ENCODE measurements around the gene ERCC6L. TPM values are rescaled to one million over a fixed set of nuclear protein-coding genes. Genes with fewer than 3 reads are reported as not detected.
"Not testable (repeated sequence)": the region's sequence is repeated elsewhere in the genome, so short reads cannot be mapped to it uniquely, and the experiment has no call there.

The ERCC6L gene
- total RNA-seq, 2 experiments from 2014 or later: 13.8 to 14.4 TPM

- H3K27me3 Mint-ChIP-seq (ENCODE audit: low read depth): no peaks in the 10 kb centered on the region
- no peak overlapping the region for H3K27ac Mint-ChIP-seq
- ChIA-PET POLR2A (no interaction called here), CTCF (interaction anchor here (0.5 kb wide), 1 partner anchor 41 kb away, joined by 3 read pairs; no protein-coding TSS in a partner anchor)
- peaks cover 27% of the 10 kb centered on the region for H3K36me3 Mint-ChIP-seq (ENCODE audit: low read depth)
- no peaks in the 10 kb centered on the region for H3K4me1 Mint-ChIP-seq (ENCODE audit: low read depth)
- DNase-seq (no peak), ATAC-seq (no peak)
- no peaks in the 10 kb centered on the region for H3K9me3 Mint-ChIP-seq (ENCODE audit: insufficient read depth)
- no peak overlapping the region for H3K4me3 Mint-ChIP-seq
Measured at GRCh38 chrX:72202792-72203401, 35.9 kb downstream of the ERCC6L start.

- H3K27ac Mint-ChIP-seq: no peak overlapping the region
- ChIA-PET CTCF (interaction anchor here (0.5 kb wide), 1 partner anchor 41 kb away, joined by 3 read pairs; no protein-coding TSS in a partner anchor), POLR2A (no interaction called here)
- H3K4me3 Mint-ChIP-seq: no peak overlapping the region
- peaks cover 23% of the 10 kb centered on the region for H3K36me3 Mint-ChIP-seq (ENCODE audit: low read depth)
- DNase-seq (no peak), ATAC-seq (no peak)
- no peaks in the 10 kb centered on the region for H3K27me3 Mint-ChIP-seq (ENCODE audit: low read depth)
- no peaks in the 10 kb centered on the region for H3K9me3 Mint-ChIP-seq (ENCODE audit: insufficient read depth)
- H3K4me1 Mint-ChIP-seq (ENCODE audit: low read depth): no peaks in the 10 kb centered on the region
Measured at GRCh38 chrX:72201836-72202536, 36.8 kb downstream of the ERCC6L start.

DNA sequence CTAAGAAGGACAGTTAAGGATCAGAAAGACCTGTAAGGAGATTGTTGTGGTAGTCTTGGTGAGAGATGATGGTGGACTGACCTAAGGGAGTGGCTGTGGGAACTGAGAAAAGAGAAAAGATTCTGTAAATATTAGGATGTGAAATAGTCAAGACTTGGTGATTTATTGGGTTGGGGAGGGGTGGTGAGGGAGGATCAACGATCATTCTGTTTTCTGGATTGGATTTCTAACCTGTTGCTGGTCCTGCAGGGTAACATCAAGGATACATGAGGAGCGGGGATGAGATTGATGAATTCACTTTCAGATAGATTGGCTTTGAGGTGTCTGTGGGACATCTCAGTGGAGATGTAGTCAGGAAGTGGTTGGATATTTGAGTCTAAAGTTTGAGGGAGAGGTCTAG, 55.9 kb downstream of the ERCC6L start:
- ATAC-seq: no peak
- ChIA-PET POLR2A (no interaction called here), CTCF (no interaction called here)
- Mint-ChIP-seq H3K27ac (no peak overlapping the region), H3K36me3 (ENCODE audit: low read depth) (peaks cover 5% of the 10 kb centered on the region), H3K27me3 (ENCODE audit: low read depth) (no peaks in the 10 kb centered on the region), H3K4me1 (ENCODE audit: low read depth) (peaks cover 12% of the 10 kb centered on the region), H3K9me3 (ENCODE audit: insufficient read depth) (no peaks in the 10 kb centered on the region), H3K4me3 (no peak overlapping the region)
- no peak for DNase-seq

GRCh38 chrX:72181178-72182125, 57.4 kb downstream of the ERCC6L start, which contains the start of gene PIN4:
PIN4 (plus strand) TSS chrX:72181757; CDS start chrX:72181786, 29 bp downstream.
- peaks cover 5% of the 10 kb centered on the region for H3K36me3 Mint-ChIP-seq (ENCODE audit: low read depth)
- H3K27me3 Mint-ChIP-seq (ENCODE audit: low read depth): no peaks in the 10 kb centered on the region
- peaks cover 12% of the 10 kb centered on the region for H3K4me1 Mint-ChIP-seq (ENCODE audit: low read depth)
- ChIA-PET CTCF (interaction anchor here (0.8 to 1.7 kb wide), 6 partner anchors 11 to 359 kb away, joined by 3 to 7 read pairs (median 3); partner anchors contain the start of gene RPS4X), POLR2A (interaction anchor here (1.1 to 1.7 kb wide), 6 partner anchors 11 to 96 kb away, joined by 3 to 7 read pairs (median 4); partner anchors contain the start of genes ERCC6L and RPS4X)
- no peak within 1 kb of the TSS for H3K27ac Mint-ChIP-seq
- DNase-seq (peak; percentile 90), ATAC-seq (peak; percentile 97)
- H3K9me3 Mint-ChIP-seq (ENCODE audit: insufficient read depth): no peaks in the 10 kb centered on the region
- H3K4me3 Mint-ChIP-seq: no peak within 1 kb of the TSS

DNA sequence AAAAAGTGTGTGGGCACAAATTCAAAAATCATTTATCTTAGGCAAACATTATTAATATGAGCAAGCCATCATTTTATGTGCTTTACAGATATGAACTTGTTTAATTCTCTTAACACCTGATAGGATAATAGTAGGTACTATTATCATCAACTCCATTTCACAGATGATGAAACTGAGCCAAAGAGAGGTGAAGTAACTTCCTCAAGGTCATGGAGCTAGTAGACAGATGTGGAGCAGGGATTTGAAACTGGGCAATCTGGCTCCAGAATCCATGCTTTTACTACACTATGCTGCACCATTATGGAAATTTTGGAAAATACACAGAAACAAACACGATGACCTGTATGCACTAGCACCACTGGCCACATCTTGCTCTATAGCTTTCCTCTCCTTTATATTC, 58.3 kb downstream of the ERCC6L start:
- ChIA-PET POLR2A (interaction anchor here (1.1 to 1.7 kb wide), 3 partner anchors 10 to 58 kb away, joined by 3 to 7 read pairs (median 3); partner anchors contain the start of gene ERCC6L), CTCF (interaction anchor here (1.1 to 1.7 kb wide), 4 partner anchors 97 to 360 kb away, joined by 3 to 7 read pairs (median 4); partner anchors contain the start of gene RPS4X)
- DNase-seq: no peak
- no peak for ATAC-seq
- H3K36me3 Mint-ChIP-seq (ENCODE audit: low read depth): peaks cover 2% of the 10 kb centered on the region
- no peaks in the 10 kb centered on the region for H3K27me3 Mint-ChIP-seq (ENCODE audit: low read depth)
- H3K4me1 Mint-ChIP-seq (ENCODE audit: low read depth): peaks cover 12% of the 10 kb centered on the region
- no peak overlapping the region for H3K27ac Mint-ChIP-seq
- H3K4me3 Mint-ChIP-seq: no peak overlapping the region
- H3K9me3 Mint-ChIP-seq (ENCODE audit: insufficient read depth): no peaks in the 10 kb centered on the region

- H3K27me3 Mint-ChIP-seq (ENCODE audit: low read depth): no peaks in the 10 kb centered on the region
Measured at GRCh38 chrX:72176981-72177380, 61.8 kb downstream of the ERCC6L start.

DNA sequence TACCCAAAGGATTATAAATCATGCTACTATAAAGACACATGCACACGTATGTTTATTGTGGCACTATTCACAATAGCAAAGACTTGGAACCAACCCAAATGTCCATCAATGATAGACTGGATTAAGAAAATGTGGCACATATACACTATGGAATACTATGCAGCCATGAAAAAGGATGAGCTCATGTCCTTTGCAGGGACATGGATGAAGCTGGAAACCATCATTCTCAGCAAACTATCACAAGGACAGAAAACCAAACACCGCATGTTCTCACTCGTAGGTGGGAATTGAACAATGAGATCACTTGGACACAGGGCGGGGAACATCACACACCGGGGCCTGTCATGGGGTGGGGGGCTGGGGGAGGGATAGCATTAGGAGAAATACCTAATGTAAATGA, 62.5 kb downstream of the ERCC6L start:
- H3K36me3 Mint-ChIP-seq (ENCODE audit: low read depth); H3K27me3 Mint-ChIP-seq (ENCODE audit: low read depth); ATAC-seq; DNase-seq; POLR2A ChIA-PET; H3K27ac Mint-ChIP-seq; H3K9me3 Mint-ChIP-seq (ENCODE audit: insufficient read depth); H3K4me3 Mint-ChIP-seq; CTCF ChIA-PET: not testable (repeated sequence)
- peaks cover 12% of the 10 kb centered on the region for H3K4me1 Mint-ChIP-seq (ENCODE audit: low read depth)

More at GRCh38 chrX:72176981-72177380, 61.8 kb downstream of the ERCC6L start:
- ChIA-PET POLR2A (no interaction called here), CTCF (no interaction called here)
- H3K36me3 Mint-ChIP-seq (ENCODE audit: low read depth): no peaks in the 10 kb centered on the region
- H3K4me3 Mint-ChIP-seq: no peak overlapping the region
- no peak overlapping the region for H3K27ac Mint-ChIP-seq
- H3K9me3 Mint-ChIP-seq (ENCODE audit: insufficient read depth): no peaks in the 10 kb centered on the region
- ATAC-seq: no peak
- H3K4me1 Mint-ChIP-seq (ENCODE audit: low read depth): peaks cover 12% of the 10 kb centered on the region
- no peak for DNase-seq

DNA sequence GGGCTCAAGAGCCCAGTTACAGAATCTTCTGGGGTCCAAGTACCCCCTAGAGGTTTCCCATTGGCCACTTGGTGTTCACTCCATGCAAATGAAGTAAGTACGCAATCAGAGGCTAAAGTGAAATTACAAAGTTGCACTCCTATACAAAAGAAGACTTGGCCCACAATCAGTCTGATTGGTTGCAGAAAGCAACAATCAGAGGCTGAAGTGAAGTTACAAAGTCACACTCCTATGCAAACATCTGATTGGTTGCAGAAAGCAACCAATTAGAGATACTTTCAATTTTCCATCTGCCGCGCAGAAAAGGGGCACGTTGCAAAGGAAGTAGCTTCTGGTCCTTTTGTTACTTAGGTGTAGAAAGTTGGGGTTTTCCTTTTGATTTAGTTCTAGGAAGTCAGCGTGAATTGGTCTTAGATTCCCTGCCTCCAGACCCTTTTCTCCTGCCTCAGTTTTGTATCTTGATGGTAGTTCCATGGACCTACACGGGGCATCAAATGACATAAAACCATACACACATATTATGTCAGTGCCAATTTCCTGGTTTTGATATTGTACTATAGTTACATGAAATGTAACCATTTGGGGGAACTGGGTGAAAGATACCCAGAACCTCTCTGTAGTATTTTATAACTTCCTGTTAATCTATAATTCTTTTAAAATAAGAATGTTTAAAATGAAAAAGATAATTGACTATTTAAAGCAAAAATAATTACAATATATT, 69.7 kb downstream of the ERCC6L start:
- Mint-ChIP-seq H3K27me3 (ENCODE audit: low read depth) (no peaks in the 10 kb centered on the region), H3K9me3 (ENCODE audit: insufficient read depth) (no peaks in the 10 kb centered on the region), H3K4me1 (ENCODE audit: low read depth) (peaks cover 10% of the 10 kb centered on the region), H3K36me3 (ENCODE audit: low read depth) (no peaks in the 10 kb centered on the region), H3K27ac (peak overlapping the region; percentile 93), H3K4me3 (peak overlapping the region; percentile 61)
- DNase-seq: peak; percentile 60
- ChIA-PET CTCF (no interaction called here), POLR2A (interaction anchor here (1.2 to 1.4 kb wide), 2 partner anchors 12 kb away, joined by 3 to 5 read pairs; partner anchors contain the start of gene PIN4)
- ATAC-seq: peak; percentile 92

DNA sequence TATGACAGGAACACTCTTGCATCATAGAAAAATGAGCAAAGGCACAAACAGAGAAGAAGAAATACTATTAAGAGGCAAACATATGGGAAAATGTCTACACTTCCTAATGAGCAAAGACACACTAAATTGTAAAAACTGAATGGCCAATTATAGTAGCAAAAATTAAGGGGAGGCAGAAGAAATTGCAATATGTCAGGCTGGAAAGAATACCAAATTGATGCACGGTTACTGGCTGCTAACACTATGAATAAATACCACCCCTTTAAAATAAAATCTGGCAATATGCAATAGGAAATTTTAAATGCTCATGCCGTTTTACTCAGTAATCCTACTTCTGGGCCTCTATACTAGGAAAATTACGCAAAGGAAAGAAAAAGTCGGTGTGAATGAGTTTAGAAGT, 73.3 kb downstream of the ERCC6L start:
- H3K27ac Mint-ChIP-seq: no peak overlapping the region
- peaks cover 10% of the 10 kb centered on the region for H3K4me1 Mint-ChIP-seq (ENCODE audit: low read depth)
- no peaks in the 10 kb centered on the region for H3K36me3 Mint-ChIP-seq (ENCODE audit: low read depth)
- no peak overlapping the region for H3K4me3 Mint-ChIP-seq
- ATAC-seq: no peak
- CTCF ChIA-PET: no interaction called here
- no peak for DNase-seq
- POLR2A ChIA-PET: no interaction called here
- H3K27me3 Mint-ChIP-seq (ENCODE audit: low read depth): no peaks in the 10 kb centered on the region
- H3K9me3 Mint-ChIP-seq (ENCODE audit: insufficient read depth): no peaks in the 10 kb centered on the region

GRCh38 chrX:72159769-72160168, 79.1 kb downstream of the ERCC6L start:
- ChIA-PET CTCF (interaction anchor here (0.6 kb wide), 1 partner anchor 33 kb away, joined by 3 read pairs; no protein-coding TSS in a partner anchor), POLR2A (no interaction called here)
- no peak for ATAC-seq
- DNase-seq: no peak
- Mint-ChIP-seq H3K4me3 (no peak overlapping the region), H3K4me1 (ENCODE audit: low read depth) (no peaks in the 10 kb centered on the region), H3K27me3 (ENCODE audit: low read depth) (no peaks in the 10 kb centered on the region), H3K27ac (no peak overlapping the region), H3K9me3 (ENCODE audit: insufficient read depth) (no peaks in the 10 kb centered on the region), H3K36me3 (ENCODE audit: low read depth) (no peaks in the 10 kb centered on the region)

DNA sequence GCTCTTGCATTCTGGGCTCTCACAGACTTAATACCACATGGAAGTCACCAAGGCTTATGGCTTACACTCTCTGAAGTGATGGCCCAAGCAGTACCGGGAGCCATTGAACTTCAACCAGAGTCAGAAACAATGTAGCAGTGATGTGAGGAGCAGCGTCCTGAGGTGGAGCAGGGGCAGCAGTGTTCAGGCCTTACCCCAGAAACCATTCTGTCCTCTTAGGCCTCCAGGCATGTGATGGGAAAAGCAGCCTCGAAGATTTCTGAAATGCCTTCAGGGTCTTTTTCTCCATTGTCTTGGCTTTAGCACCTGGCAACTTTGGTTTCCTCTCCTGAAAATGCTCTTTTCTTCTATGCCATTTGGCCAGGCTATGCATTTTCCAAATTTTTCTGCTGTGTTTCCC, 80.1 kb downstream of the ERCC6L start:
- ChIA-PET POLR2A (no interaction called here), CTCF (no interaction called here)
- no peaks in the 10 kb centered on the region for H3K36me3 Mint-ChIP-seq (ENCODE audit: low read depth)
- H3K4me3 Mint-ChIP-seq: no peak overlapping the region
- H3K9me3 Mint-ChIP-seq (ENCODE audit: insufficient read depth): no peaks in the 10 kb centered on the region
- no peak overlapping the region for H3K27ac Mint-ChIP-seq
- H3K27me3 Mint-ChIP-seq (ENCODE audit: low read depth): no peaks in the 10 kb centered on the region
- H3K4me1 Mint-ChIP-seq (ENCODE audit: low read depth): no peaks in the 10 kb centered on the region
- DNase-seq (no peak), ATAC-seq (no peak)

Measured in activated CD8-positive, alpha-beta T cell treated with anti-CD3 and anti-CD28 coated beads, Interleukin-2, amount 10 ng/mL, durations not matched to agents 7 days and 5 days (primary cell).